CD4-positive, alpha-beta T cell treated with Interferon gamma for 1 hour (primary cell): ENCODE measurements around the gene BCAS3.
A peak's percentile ranks its signal among the peaks of the same experiment; 100 is the strongest.

Experiments
- DNase-seq: peaks from one replicate; pipeline ENCODE4 v3.0.0-alpha.2; 2020

The BCAS3 gene

DNA sequence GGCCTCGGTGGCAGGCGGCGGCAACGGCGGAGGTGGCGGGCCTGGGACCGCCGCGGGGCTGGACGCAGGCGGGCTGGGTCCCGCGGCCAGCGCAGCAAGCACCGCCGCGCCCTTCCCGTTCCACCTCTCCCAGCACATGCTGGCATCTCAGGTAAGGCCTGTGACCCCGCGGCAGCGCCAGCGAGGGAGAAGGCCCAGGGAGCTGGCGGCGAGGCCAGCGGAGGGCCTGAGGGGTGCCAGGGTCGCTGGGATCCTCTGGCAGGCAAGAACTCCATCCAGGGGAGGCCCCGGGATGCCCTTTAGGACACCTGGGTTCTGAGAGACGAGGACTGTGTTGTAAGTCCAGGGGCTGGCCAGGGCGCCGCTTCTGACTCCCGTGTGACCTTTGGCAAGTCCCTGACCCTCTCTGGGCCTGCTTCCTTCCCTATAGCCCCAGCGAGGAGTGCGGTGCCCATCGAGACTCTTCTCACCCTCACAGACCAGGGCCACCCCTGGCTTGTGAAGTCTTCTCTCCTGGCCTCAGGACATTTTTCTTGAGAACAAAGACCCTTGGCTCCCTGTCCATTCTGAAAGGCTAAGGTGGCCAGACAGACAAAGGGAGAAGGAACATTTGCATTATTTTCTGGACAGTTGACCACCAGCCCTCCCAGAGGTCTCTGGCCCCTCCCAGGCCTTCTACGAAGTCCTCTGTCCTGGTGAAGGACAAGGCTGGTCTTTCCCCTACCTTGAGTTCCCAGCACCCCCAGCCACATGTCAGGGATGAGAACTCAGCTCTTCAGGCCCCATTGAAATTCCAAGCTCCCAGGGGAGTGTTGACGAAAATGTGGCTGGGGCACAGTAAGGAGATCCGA is 728.3 kb downstream of the BCAS3 start:
- DNase-seq, result no peak

DNA sequence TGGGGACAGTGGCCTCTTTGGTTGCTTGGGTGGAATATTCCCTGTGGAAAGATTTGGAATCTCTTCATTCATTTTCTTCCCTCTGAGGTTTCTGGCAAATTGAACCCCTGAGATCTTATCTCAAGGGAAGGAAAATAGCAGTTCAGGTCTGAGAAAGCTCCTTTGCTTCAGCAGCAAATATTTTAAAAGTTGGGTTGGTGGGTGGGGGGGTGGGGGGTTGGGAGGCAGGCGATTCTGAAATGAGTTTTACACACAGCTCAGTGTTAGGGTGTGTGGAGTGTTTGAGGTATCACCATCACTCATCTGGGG is 728.8 kb downstream of the BCAS3 start:
- DNase-seq, result no peak

DNA sequence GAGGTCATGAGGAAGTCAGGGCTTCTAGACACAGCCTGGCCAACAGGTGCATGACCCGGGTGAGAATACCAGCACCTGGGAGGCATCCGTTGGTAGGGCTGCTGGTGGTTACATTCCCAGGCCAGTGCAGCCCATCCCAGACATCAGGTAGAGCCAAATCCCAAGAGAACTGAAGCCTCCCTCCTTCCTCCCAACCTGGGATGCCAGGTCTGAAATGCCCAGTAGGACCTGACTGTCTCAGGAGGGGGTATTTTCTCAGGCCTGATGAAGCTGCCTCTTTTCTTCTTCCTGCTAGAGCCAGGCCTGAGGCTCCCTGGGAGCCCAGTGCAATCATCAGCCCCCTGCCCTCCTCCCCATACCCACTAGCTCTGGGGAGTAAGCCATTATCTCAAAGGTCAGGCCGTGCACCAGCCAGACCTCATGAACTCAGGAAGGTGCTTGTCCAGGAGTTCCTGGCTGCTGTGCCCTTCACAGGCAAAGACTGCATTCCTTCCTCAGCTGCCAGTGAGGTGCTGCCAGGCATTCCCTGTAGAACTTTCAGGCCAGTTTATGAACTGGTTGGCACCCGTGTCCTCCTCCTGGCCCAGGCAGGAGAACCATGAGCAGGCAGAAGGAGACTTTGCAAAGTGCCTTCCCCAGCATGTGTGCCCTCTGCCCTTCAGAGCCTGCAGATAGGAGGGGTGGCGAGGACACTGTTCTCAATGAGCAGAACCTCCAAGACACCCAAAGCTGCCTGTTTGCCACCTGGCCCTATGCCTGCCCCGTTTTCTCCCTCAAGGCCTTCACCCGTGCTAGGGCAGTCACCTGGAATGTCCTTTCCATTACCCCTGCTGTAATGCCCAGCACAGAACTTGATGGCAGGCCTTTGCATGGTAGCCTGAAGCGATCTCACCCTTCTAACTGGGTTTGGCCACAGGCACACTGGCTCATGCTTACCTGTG is 729.6 kb downstream of the BCAS3 start:
- DNase-seq, result no peak

DNA sequence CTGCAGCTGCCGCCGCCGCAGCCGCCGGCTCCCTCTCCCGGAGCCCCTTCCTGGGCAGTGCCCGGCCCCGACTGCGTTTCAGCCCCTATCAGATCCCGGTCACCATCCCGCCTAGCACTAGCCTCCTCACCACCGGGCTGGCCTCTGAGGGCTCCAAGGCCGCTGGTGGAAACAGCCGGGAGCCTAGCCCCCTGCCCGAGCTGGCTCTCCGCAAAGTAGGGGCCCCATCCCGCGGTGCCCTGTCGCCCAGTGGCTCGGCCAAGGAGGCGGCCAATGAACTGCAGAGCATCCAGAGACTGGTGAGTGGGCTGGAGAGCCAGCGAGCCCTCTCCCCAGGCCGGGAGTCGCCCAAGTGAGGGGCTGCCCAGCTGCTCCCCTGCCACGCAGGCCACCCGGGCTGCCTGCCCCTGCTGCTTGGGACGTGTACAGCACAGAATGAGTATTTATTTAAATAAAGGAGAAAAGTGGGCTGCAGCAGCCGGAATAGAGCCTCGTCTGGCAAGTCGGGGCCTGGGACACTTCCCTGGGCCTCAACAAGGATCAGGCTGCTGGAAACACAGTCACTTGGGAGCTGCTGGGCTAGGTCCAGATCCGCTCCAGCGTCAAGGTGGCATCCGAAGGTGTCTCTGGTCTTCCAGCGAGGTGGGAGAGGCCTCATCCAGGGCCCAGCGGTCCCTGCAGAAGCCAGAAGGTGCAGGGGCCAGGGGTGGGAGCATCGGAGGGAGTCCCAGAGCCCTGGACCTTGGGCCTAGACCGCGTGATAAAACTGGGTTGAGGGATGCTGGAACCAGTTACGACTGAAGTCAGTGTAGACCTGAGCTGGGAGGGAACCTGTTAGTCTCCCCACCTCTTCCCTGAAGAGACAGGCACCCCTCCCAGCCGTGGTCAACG is 730.7 kb downstream of the BCAS3 start:
- no peak for DNase-seq

DNA sequence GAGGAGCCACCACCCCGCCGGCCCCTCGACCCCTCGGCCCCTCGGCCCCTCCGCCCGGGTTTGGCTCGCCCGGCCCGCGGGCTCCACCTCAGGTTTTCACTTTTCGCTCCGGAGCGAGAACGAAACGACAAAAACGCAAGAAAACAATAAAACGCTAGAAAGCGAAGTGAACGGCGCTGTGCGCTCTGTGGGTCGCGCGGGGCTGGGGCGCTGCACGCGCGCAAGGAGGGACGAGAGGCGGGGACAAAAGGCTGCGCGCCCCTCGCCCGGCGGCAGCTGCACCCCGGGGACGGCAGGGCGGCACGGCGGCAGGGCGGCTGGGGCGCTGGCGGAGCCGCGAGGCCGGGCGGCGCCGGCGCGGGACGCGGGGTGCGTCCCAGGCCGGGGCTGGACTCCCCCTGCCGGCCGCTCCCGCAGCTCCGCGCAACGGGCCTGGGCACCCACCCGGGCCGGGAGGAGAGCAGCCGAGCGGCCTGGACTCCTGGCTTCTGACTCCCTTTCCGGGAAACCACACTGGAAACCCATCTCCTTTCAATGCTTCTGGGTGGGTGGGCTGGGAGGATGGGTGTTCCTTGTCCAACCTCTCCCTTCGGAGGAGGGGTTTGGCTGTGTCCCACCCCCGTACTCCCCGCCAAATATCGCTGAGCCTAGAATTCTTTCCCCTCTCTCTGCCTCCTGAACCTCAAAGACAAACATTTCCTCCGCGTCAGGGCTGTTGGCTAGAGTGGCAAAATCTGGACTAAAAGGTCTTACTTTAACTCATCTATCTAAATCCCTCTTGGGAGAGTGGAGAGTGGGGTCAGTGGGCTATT is 731.9 kb downstream of the BCAS3 start:
- peak; percentile 37 for DNase-seq

DNA sequence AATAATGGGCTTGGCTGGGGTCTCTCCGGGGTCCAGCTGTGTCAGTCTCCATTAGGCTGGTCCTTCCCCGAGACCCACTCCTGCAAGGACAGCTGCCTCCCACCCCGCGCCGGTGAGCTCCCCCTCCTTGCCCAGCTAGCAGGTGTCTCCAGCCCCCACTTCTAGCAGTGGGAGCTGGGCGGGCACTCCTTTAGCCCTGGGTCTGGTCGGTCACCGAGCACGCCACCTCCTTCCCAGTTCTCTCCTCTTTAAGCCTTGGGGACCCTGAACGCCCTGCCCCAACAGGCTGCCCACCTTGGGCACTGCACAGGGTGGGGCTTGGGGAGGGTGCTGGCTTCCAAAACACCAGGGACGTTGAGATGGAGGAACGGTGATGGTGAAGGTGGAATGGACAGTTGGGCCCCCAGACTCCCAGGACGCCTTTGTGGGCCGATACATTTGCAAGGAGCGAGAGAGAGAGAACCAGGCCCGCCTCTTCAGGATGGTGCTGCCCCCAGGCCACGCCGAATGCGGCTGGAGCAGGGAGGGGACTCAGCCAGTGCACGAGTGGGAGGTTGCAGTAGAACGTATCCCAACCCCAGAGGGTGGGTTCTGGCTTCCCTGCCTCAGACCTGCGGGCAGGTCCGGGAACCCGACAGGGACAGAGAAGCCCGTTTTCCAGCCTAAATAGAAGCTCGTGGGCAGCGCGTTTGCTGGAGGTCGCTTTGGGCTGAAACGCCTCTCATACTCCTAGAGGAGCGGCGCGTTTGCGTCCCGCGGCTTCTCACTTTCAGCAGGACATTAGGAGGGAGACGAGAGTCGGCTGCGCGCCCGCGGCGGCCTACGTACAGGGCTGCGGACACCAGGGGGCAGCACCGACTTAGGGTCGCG is 732.7 kb downstream of the BCAS3 start:
- DNase-seq, result peak; percentile 68

DNA sequence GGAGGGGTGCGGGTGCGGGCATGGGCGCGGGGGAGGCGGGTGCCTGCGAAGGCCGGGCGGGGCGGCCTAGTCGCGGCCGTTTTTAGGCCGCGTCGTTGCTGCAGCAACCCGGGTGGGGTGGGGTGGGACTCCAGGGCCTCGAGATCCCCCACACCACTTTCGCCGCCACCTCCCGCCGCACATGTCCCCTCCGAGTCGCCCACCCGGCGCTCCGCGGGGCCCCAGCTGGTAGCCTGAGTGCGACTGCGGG is 733.3 kb downstream of the BCAS3 start:
- no peak for DNase-seq

DNA sequence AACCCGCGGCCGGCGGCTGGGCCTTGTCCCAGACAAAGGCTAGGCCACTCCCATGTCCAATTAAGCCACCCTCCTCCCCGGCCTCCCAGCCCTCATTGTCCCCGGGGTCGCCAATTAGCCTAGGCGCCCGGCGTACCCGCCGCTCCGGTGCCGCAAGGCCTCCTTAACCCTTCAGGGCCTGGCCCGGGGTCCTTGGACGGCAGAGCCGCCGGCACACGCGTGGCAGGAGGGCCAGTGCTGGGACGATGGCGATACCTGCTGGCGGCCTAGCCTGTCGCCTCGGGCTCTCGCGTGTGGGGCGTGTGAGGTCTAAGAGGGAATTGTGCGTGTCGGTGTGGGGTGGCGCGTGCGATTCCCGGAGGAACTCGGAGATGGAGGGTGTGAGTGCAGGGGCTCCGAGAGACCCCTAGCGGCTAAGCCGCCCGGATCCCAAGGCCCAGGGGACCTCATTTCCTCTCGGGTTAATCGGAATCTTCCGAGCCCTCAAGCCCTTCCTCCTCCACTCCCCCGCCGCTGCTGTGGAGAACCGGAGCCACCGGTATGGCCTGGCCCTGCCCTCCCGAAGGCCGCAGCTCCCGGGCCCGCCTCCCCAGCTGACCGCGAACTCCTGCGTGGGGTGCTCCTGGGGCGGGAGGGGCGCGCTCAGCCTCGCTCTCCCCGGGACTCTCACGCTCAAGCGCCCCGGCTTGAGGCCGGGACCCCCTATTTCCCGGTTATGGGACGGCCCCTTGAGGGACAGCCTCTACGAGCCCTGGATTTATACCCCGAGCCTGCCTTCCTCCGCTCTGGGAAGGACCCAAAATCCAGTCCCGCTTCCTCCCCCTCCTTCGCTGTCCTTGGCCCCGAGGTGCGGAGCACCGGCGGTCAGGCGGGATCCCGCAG is 733.9 kb downstream of the BCAS3 start:
- no peak for DNase-seq

DNA sequence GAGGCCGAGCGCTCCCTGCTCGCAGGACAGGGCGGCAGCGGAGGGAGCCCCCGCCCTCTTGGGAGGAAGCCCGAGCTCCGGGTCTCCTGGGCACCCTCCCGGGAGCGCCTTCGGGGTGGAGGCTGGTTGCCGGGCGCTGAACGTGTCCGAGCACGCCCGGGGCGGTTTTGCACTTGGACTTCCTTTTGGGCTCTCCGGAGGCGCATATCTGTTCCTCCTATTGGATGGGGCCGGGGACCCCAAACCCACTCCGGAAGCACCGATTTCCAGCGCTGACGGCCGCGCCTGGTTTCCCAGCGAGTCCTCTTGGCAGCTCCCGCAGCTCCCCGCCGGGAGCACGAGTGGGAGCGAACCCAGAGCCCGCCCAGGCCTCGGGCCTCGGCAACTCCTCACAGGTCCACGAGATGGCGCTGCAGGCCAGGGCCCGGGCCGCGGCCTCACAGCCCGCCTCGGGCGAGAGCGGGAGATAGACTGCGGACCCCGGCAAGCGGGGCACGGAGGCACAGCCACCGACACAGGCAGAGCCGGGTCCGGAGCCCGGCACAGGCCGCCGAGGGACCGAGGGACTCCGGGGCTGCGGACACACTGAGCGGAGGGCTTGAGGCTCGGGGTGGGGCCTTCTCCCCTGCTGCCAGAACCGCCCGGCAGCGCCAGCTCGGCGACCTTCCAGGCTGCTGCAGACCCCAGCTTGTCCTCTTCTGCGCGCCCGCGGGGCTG is 734.6 kb downstream of the BCAS3 start:
- peak; percentile 69 for DNase-seq

DNA sequence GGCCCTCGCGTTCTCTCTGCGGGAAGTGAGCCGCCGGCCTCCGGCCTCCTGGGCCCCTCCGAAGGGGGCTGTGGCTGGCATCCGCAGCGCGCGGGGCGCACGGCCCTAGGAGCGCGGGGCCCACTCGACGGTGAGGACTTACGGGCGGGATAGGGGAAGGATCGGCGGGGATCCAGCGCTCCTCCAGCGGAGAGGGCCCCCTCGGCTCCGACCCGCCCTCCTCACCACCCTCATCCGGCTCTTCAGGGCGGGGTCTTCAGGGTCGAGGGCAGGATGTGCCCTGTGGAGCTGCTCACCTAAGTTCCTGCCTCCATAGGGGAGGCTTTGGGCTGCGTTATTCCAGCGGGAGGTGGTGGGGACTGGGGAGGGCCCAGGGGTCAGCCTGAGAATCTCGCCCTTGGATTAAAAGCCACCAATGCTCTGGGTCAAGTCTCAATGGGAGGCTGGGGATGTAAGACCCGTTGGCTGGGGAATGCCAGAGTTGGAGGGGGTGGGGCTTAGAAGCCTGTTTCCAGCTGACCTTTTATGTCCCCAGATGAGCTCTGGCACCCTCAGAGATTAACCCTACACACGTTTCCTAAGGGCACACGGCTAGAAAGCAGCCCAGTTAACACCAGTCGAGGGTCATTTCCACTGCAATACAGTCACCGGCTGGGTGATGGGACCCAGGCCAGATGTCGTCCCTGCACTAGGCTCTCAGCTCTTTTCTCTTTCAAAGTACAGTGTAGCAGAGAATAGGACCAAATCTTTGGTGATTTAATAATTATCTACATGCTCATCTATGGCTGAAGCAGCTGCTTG is 735.4 kb downstream of the BCAS3 start:
- DNase-seq, result no peak

DNA sequence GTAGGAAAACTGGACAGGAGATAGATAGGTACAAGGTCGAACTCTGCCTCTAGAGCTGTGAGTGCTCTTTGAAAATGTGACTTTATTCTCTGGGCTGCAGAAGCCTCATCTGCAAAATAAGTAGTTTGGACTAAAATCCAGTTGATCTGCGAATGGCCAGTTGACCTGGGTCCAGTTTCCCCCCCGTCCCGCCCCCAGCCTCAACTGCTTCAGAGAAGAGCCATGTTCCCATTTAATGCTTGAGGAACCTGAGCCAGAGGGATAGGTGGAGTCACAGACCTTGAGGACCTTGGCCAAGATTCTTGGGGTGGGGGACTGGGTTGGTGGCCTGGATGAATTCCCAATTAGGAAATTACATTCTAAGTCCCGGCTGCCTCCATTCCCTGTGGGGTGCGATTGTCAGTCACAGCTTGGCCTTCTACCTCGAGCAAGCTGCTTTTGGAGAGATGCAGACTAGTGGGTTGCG is 736.0 kb downstream of the BCAS3 start:
- DNase-seq, result no peak

DNA sequence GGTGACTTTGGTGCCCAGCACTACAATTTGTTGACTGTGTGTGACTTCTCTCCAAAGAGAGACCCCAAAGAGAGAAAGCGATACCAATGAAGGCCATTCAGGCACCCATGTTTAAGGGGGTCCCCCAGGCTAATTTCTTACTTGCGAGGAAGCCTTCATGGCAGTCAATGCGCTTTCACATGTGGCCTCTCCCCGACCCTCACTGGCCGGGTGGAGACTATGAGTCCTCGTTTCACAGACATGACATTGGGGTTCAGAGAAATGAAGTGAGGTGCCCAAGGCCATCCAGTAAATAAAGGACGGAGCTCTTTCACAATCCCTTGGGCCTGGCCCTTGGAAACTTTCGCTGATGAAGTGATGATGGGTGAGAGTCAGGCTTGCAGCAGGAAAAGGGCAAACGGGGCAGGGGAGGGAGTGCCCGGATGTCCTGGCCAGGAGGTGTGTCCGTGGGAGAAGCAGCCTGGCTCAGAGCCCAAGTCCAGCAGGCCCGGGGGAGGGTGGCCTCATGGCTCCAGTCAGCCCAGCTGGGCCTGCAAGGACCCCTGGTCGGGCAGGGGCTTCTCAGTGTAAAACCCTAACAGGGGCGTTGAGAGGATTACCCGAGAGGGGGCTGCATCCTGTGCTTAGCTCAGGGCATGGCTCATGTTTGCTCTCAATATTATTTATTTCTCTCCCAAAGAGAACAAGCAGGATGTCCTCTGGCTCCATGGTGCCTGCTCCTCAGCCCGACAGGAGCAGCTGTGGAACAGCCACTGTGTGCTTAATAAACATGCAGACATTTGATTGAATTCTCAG is 736.7 kb downstream of the BCAS3 start:
- no peak for DNase-seq

DNA sequence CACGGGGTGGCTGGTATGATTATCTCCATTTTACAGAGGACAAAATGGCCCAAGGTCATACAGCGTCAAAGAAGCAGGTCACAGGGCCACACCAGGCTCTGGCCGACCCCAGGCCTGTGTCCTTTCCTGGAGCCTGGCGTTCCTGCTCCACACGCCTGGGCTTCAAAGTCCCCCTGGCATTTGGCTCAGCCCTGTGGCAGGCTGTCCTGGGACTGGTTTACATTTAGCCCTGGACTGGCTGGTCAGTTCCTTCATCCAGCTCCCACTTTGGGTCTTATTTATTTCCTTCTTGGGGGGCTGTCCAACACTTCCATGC is 737.2 kb downstream of the BCAS3 start:
- no peak for DNase-seq

DNA sequence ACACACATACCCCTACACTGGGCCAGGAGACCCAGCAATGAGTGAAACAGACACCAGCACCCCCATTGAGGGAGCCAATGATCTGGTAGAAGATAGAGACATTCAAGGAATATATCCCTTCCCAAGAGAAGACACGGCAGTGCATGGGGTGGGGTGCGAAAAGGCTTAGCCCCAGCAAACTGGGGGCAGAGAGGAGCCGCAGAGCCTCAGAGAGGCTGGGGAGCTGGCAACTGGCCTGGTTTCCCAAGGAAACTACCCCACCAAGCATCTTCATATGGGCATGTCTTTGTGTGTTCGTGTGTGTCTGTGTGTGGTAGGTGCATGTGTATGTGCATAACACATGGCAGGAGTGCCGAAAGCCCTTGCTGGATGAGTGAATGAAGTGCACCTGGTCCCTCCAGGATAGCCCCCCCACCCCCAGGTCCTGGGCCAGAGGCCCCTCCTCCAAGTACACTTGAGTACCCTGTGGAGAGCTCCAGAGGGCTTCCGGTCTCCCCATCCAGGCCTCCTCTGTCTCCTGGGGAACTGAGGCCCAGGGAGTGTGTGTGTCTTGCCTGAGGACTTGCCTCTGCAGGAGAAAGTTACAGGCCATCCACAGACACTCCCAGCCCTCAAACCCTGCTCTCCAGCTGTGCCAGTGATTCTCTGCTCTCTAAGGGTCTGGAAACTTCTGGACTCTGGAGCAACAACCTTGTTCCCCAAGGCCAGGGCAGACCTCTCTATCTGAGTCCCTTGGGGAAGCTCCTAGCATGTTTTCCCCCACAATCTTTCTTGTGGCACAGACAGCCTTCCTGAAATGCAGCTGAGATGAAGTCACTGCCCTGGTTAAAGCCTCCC is 737.9 kb downstream of the BCAS3 start:
- no peak for DNase-seq

DNA sequence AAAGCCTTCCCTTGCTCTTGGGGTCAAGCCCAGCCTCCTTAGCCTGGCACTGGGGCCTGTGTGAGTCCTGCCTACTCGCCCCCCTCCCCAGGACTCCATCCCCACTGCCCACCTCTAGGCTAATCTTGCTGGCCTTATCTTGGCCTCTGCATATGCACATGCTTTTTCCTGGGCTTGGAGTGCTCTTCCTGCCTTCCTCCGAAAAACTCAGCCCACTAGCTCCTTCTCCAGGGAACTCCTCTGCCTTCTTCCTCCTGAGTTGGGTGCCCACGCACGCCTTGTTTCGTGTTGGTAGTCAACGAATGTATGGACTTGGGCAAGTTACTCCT is 738.5 kb downstream of the BCAS3 start:
- DNase-seq, result no peak

DNA sequence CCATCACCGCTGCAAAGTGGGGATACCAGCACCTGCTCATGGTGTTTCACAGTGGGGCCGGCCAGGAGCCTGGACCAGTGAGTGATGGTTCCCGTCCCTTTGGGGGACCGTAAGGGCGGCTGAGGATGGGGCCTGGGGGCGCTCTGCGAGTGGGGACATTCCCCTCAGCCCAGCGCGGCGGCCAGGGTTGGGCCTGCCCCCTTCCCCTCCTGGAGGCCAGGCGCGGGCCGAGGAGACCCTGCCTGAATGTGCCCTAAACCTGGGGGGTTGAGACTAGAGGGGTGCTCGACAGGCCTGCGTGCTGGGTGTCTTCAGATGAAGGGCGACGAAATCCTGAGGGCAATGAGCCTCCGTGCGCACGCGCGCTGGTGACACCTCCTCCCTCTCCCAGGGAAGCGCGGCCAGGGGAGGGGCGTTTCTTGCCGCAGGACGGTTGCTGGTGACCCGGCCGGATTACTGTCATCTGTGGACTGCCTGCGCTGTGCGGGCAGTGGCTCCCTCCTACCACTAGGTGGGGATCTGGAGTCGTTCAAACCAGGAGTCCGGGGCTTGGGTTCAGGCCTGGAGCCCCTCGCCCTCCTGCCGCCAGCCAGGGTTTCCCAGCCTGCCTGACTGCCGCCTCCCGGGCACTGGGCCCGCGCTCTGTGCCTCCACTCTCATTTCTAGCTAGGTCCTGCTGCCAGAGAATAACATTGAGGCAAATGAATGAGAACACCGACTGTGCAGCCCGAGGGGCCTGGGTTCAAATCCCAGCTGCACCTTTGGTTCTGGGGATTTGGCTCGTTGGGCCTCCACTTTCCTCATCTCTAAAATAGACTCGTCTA is 739.1 kb downstream of the BCAS3 start:
- peak; percentile 52 for DNase-seq
